ENCODE measurements around the gene CAMTA1. TPM values are rescaled to one million over a fixed set of nuclear protein-coding genes. Genes with fewer than 3 reads are reported as not detected.

The CAMTA1 gene
- total and polyA plus RNA-seq, 4 donors, result 48.1 to 140 (median 52.3) TPM

DNA sequence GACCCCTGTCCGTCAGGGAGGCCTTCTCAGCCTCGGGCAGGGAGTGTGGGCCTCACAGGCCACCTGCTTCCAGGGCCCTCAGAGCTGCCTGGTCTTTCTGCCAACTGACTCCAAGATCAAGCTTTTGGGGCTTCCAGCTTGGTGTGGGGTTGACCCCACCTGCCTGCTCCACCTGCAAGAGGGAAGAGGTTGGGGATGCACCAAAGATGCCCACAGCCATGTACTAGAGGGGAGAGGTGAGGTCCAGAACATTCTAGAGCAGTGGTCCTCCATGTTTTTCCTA is 719.1 kb downstream of the CAMTA1 start:
- TF ChIP-seq, protein P1, sequence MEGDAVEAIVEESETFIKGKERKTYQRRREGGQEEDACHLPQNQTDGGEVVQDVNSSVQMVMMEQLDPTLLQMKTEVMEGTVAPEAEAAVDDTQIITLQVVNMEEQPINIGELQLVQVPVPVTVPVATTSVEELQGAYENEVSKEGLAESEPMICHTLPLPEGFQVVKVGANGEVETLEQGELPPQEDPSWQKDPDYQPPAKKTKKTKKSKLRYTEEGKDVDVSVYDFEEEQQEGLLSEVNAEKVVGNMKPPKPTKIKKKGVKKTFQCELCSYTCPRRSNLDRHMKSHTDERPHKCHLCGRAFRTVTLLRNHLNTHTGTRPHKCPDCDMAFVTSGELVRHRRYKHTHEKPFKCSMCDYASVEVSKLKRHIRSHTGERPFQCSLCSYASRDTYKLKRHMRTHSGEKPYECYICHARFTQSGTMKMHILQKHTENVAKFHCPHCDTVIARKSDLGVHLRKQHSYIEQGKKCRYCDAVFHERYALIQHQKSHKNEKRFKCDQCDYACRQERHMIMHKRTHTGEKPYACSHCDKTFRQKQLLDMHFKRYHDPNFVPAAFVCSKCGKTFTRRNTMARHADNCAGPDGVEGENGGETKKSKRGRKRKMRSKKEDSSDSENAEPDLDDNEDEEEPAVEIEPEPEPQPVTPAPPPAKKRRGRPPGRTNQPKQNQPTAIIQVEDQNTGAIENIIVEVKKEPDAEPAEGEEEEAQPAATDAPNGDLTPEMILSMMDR (IDR thresholded peaks at IDR 0.05; ENCODE audit: control extremely low read depth, extremely low read depth), result no peak
- Histone ChIP-seq H3K36me3 (ENCODE audit: control insufficient read depth in 4 of 4, insufficient read depth in 4 of 4, low read length in 4 of 4) (no peaks in the 10 kb centered on the region), H3K9me3 (ENCODE audit: control insufficient read depth in 4 of 4, insufficient read depth in 3 of 4, low read length in 3 of 4) (peaks cover 0 to 1% (median 0%) of the 10 kb centered on the region in 4 donors), H3K27ac (ENCODE audit: low read depth in 1 of 2, low read length in 1 of 2) (no peak overlapping the region), H3K4me1 (ENCODE audit: control insufficient read depth in 5 of 5, insufficient read depth in 5 of 5, low read length in 5 of 5) (peaks cover 0 to 38% (median 10%) of the 10 kb centered on the region in 5 donors), H3K9ac (ENCODE audit: insufficient read depth in 1 of 2, low read length in 2 of 2) (no peak overlapping the region), H3K4me3 (no peak overlapping the region), H3K27me3 (ENCODE audit: control insufficient read depth in 3 of 3, insufficient read depth in 3 of 3, low read length in 2 of 3) (no peaks in the 10 kb centered on the region)
- DNase-seq (no peak), ATAC-seq (ENCODE audit: insufficient read depth, low FRiP score) (no peak)
- 84 to 96% methylated on average over 2 of the region's 2 CpGs for WGBS, 2 donors

GRCh38 chr1:7505094-7505770 is 720.0 kb downstream of the CAMTA1 start:
- no peaks in the 10 kb centered on the region for H3K36me3 ChIP-seq (ENCODE audit: control insufficient read depth in 4 of 4, insufficient read depth in 4 of 4, low read length in 4 of 4)
- no peaks in the 10 kb centered on the region for H3K27me3 ChIP-seq (ENCODE audit: control insufficient read depth in 3 of 3, insufficient read depth in 3 of 3, low read length in 2 of 3)
- no peaks in the 10 kb centered on the region for H3K9me3 ChIP-seq (ENCODE audit: control insufficient read depth in 4 of 4, insufficient read depth in 3 of 4, low read length in 3 of 4)
- TF ChIP-seq, protein P1 (IDR thresholded peaks at IDR 0.05; ENCODE audit: control extremely low read depth, extremely low read depth), result no peak
- 94 to 96% methylated on average over 13 to 14 of the region's 14 CpGs for WGBS, 2 donors
- no peak overlapping the region for H3K9ac ChIP-seq (ENCODE audit: insufficient read depth in 1 of 2, low read length in 2 of 2)
- H3K4me3 ChIP-seq, result no peak overlapping the region
- H3K4me1 ChIP-seq (ENCODE audit: control insufficient read depth in 5 of 5, insufficient read depth in 5 of 5, low read length in 5 of 5), result peaks cover 0 to 42% (median 10%) of the 10 kb centered on the region in 5 donors
- no peak overlapping the region for H3K27ac ChIP-seq (ENCODE audit: low read depth in 1 of 2, low read length in 1 of 2)
- no peak for DNase-seq
- ATAC-seq (ENCODE audit: insufficient read depth, low FRiP score), result no peak

GRCh38 chr1:7505771-7506453 is 720.7 kb downstream of the CAMTA1 start:
- TF ChIP-seq, protein P1 (IDR thresholded peaks at IDR 0.05; ENCODE audit: control extremely low read depth, extremely low read depth), result no peak
- no peaks in the 10 kb centered on the region for H3K27me3 ChIP-seq (ENCODE audit: control insufficient read depth in 3 of 3, insufficient read depth in 3 of 3, low read length in 2 of 3)
- no peaks in the 10 kb centered on the region for H3K36me3 ChIP-seq (ENCODE audit: control insufficient read depth in 4 of 4, insufficient read depth in 4 of 4, low read length in 4 of 4)
- DNase-seq, result no peak
- 76 to 82% methylated on average over 16 of the region's 16 CpGs for WGBS, 2 donors
- ATAC-seq (ENCODE audit: insufficient read depth, low FRiP score), result no peak
- no peak overlapping the region for H3K4me3 ChIP-seq
- H3K27ac ChIP-seq (ENCODE audit: low read depth in 1 of 2, low read length in 1 of 2), result no peak overlapping the region
- no peaks in the 10 kb centered on the region for H3K9me3 ChIP-seq (ENCODE audit: control insufficient read depth in 4 of 4, insufficient read depth in 3 of 4, low read length in 3 of 4)
- no peak overlapping the region for H3K9ac ChIP-seq (ENCODE audit: insufficient read depth in 1 of 2, low read length in 2 of 2)
- H3K4me1 ChIP-seq (ENCODE audit: control insufficient read depth in 5 of 5, insufficient read depth in 5 of 5, low read length in 5 of 5), result peaks cover 0 to 36% (median 10%) of the 10 kb centered on the region in 5 donors

All from lung (tissue), 12 donors.